SU-DHL-6 (cell line): ENCODE data around the gene FOXI2.

ENCODE experiments used
- H2AFZ ChIP-seq: fragments of 200-600 bp; sonication (generic); 2 replicates; pipeline ENCODE4 v1.6.1; 2014; ENCODE audit warnings: low read depth, mild to moderate bottlenecking, moderate library complexity, mixed read lengths, antibody characterized with exemption, low read length; ENCODE audit not compliant: severe bottlenecking
- H3F3A ChIP-seq: fragments of 200-600 bp; shearing (Covaris generic); 2 replicates; pipeline ENCODE4 v1.6.0; 2016; ENCODE audit warnings: antibody characterized with exemption, mild to moderate bottlenecking; ENCODE audit not compliant: insufficient read depth
- H3K27ac ChIP-seq: fragments of 200-600 bp; sonication (generic); 2 replicates; pipeline ENCODE4 v1.5.1; 2016; ENCODE audit warnings: low read depth, mild to moderate bottlenecking, low read length, moderate library complexity, mixed read lengths
- H3K27me3 ChIP-seq: fragments of 200-600 bp; sonication (generic), shearing (Covaris generic); 2 replicates; pipeline ENCODE4 v1.6.0; 2014; ENCODE audit warnings: mild to moderate bottlenecking, low read length
- H3K36me3 ChIP-seq: fragments of 200-600 bp; sonication (generic); 2 replicates; pipeline ENCODE4 v1.6.1; 2014; ENCODE audit warnings: mild to moderate bottlenecking, low read length, mixed read lengths
- H3K4me2 ChIP-seq: fragments of 300-600, 200-600 bp; shearing (Covaris generic), sonication (generic); 2 replicates; pipeline ENCODE4 v1.6.0; 2014; ENCODE audit warnings: low read length, low read depth, mild to moderate bottlenecking; ENCODE audit not compliant: poor library complexity, severe bottlenecking
- H3K4me3 ChIP-seq: fragments of 200-600 bp; sonication (generic); 2 replicates; pipeline ENCODE4 v1.5.1; 2014; ENCODE audit warnings: antibody characterized with exemption, low read length, mild to moderate bottlenecking, mixed read lengths; ENCODE audit not compliant: insufficient read depth, poor library complexity, severe bottlenecking
- H3K79me2 ChIP-seq: fragments of 200-600 bp; sonication (generic); 2 replicates; pipeline ENCODE4 v1.6.1; 2014; ENCODE audit warnings: mild to moderate bottlenecking, low read length, moderate library complexity; ENCODE audit not compliant: insufficient read depth
- H3K9ac ChIP-seq: fragments of 200-600 bp; sonication (generic); 2 replicates; pipeline ENCODE4 v1.7.0; 2014; ENCODE audit warnings: mild to moderate bottlenecking, low read length
- H3K9me2 ChIP-seq: fragments of 200-600 bp; sonication (generic); replicated peaks from 2 replicates; pipeline ENCODE4 v1.6.1; 2014; ENCODE audit warnings: low read length; ENCODE audit not compliant: insufficient read depth
- H3K9me3 ChIP-seq: fragments of 200-600 bp; sonication (generic); 2 replicates; pipeline ENCODE4 v1.6.1; 2014; ENCODE audit warnings: low read length, mixed read lengths; ENCODE audit not compliant: insufficient read depth
- H4K20me1 ChIP-seq: fragments of 200-600 bp; sonication (generic); 2 replicates; pipeline ENCODE4 v1.6.1; 2014; ENCODE audit warnings: low read depth, mild to moderate bottlenecking, antibody characterized with exemption, low read length, moderate library complexity, mixed read lengths
- CTCF ChIP-seq: fragments of 200-600 bp; sonication (generic); IDR thresholded peaks from one replicate; pipeline ENCODE4 v1.5.1; 2017; ENCODE audit warnings: antibody characterized with exemption, mild to moderate bottlenecking, low read length, moderate library complexity; ENCODE audit not compliant: insufficient read depth, poor library complexity, severe bottlenecking
- EZH2phosphoT487 ChIP-seq: fragments of 200-600 bp; sonication (generic), shearing (Covaris generic); conservative IDR thresholded peaks from 2 replicates; pipeline ENCODE4 v1.6.1; 2018; ENCODE audit warnings: mild to moderate bottlenecking, antibody characterized with exemption, low read length, moderate library complexity, mixed read lengths

FOXI2 gene

DNA sequence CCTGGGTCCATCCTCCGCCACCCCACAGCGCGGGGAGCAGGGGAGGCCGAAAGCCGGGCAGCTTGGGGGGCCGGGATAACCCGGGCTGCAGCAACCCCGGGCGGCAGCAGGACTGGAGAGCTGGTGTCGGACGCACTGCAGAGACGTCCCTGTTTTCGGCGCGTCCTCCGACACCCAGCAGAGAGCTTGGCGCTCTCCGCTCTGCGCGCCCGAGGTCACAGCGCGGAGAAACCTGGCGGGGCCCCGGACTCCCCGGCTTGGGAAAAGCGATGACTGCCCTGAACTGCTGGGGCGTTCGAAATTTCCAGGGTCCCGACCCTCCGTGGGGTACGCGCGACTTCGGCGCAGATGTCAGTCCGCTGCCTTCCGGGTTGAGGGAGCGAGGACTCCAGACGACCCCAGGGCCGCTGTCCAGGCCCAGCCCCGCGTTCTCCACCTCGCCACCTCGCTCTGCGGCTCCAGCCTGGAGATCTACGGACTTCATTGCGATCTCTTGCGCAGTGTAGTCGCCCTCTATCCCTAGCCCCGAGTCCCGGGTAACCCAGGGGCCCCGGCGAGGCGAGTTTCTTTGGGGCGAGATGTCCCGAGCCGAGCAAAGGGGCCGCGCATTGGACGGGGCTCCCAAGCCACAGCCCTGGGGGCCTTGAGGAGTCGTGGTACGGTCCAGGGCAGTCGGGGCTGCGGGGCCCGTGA lies 617 bp upstream of the FOXI2 start:
- no peak overlapping the region for H3K4me2 ChIP-seq

DNA sequence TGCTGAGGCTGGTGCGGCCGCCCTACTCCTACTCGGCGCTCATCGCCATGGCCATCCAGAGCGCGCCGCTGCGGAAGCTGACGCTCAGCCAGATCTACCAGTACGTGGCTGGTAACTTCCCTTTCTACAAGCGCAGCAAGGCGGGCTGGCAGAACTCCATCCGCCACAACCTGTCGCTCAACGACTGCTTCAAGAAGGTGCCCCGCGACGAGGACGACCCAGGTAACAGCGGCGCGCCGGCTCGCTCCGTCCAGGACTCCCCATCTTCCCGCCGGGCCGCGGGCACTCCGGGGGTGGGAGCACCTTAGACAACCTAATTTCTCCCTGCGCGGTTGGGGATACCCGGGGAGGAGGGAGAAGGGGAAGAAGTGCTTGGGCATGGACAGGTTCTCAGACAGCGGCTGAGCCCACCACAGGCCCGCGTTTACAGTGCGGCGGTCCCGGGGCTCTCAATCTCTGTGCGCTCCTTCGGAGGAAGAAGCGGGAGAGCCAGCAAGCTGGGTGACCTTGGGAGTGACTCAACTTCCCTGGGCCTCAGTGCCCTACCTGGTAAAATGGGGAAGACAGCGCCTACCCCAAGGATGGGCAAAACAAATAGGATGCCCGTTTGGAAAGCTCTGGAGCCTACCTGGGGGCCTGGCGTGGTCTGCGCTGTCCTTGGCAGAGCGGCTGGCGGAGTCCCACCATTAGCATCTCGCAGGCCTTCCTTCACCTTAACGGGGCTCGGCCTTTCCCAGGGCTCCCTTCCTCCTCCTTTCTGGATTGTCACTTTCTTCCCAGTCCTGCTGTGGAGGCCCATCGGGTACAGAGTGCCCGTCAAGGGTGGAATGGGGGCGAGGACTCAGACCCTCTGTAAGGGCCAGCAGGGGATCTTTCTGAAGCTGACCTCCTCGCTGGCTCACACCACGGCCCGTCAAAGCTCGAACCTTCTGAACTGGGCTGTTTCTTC lies 852 bp downstream of the FOXI2 start:
- no peaks in the 10 kb centered on the region for H3K36me3 ChIP-seq
- no peaks in the 10 kb centered on the region for H3F3A ChIP-seq
- H2AFZ ChIP-seq = no peak overlapping the region
- H3K79me2 ChIP-seq = no peaks in the 10 kb centered on the region
- no peak overlapping the region for H3K27ac ChIP-seq
- no peak overlapping the region for H3K4me3 ChIP-seq
- H3K9me3 ChIP-seq = no peaks in the 10 kb centered on the region
- no peak overlapping the region for H3K9ac ChIP-seq
- H3K4me2 ChIP-seq = no peak overlapping the region
- TF ChIP-seq CTCF (no peak), EZH2phosphoT487 (no peak)
- H4K20me1 ChIP-seq = no peaks in the 10 kb centered on the region
- no peaks in the 10 kb centered on the region for H3K27me3 ChIP-seq
- no peaks in the 10 kb centered on the region for H3K9me2 ChIP-seq

More for the DNA sequence above, 617 bp upstream of the FOXI2 start:
- Histone ChIP-seq H2AFZ (no peak overlapping the region), H3K9me2 (no peaks in the 10 kb centered on the region), H3K9ac (no peak overlapping the region), H3K9me3 (no peaks in the 10 kb centered on the region), H3K4me3 (no peak overlapping the region), H3K27me3 (no peaks in the 10 kb centered on the region), H3K36me3 (no peaks in the 10 kb centered on the region), H4K20me1 (no peaks in the 10 kb centered on the region), H3K79me2 (no peaks in the 10 kb centered on the region), H3K27ac (no peak overlapping the region), H3F3A (no peaks in the 10 kb centered on the region)
- TF ChIP-seq CTCF (no peak), EZH2phosphoT487 (no peak)

GRCh38 chr10:127738512-127739424 lies 1.8 kb downstream of the FOXI2 start:
- Histone ChIP-seq H3K27ac (no peak overlapping the region), H4K20me1 (no peaks in the 10 kb centered on the region), H3K9me2 (no peaks in the 10 kb centered on the region), H3K36me3 (no peaks in the 10 kb centered on the region), H3K27me3 (no peaks in the 10 kb centered on the region), H3K4me2 (no peak overlapping the region), H3K79me2 (no peaks in the 10 kb centered on the region), H3K4me3 (no peak overlapping the region), H3F3A (no peaks in the 10 kb centered on the region), H3K9ac (no peak overlapping the region), H2AFZ (no peak overlapping the region), H3K9me3 (no peaks in the 10 kb centered on the region)
- TF ChIP-seq CTCF (no peak), EZH2phosphoT487 (no peak)
